Sigmoid colon (tissue), 4 donors: ENCODE results near the gene ASIC3.

Experiments
- EP300 ChIP-seq, 4 donors: sonication (generic); formaldehyde crosslinking; IDR thresholded peaks; one replicate each; pipeline ENCODE4 v1.6.1; 2017; ENCODE audit warnings: antibody characterized with exemption in 4 of 4
- TF ChIP-seq, protein P1 (sequence below), 4 experiments: fragments of 450-650 bp in 3 of 4; fragments of 200-600 bp in 1 of 4; IDR thresholded peaks; one replicate each; pipeline ENCODE4 v1.5.1; 2016 to 2019; ENCODE audit warnings: antibody characterized with exemption in 4 of 4, mild to moderate bottlenecking in 3 of 4, moderate library complexity in 2 of 4

DNA sequence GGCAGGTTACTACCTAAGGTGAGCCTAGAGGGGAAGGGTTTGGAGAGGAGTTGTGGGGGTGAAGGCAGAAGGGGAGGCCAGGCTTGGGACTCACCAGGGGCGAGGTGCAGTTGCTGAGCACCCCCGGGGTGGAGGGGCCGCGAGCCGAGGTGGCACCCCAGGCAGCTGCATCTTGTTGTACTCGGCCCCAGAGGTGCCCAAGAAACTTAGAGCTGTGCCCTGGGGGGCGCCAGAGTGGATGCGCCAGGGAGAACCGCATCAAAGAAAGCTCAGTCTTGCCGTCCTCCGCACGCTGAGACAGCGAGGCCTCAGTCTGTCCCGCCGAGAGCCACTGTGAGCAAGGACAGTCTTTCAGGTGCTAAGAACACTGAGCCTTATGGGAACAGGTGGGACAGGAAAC lies 31.4 kb upstream of the ASIC3 start:
- no peak for TF ChIP-seq EP300 (IDR thresholded peaks at IDR 0.05)
- TF ChIP-seq, protein P1, sequence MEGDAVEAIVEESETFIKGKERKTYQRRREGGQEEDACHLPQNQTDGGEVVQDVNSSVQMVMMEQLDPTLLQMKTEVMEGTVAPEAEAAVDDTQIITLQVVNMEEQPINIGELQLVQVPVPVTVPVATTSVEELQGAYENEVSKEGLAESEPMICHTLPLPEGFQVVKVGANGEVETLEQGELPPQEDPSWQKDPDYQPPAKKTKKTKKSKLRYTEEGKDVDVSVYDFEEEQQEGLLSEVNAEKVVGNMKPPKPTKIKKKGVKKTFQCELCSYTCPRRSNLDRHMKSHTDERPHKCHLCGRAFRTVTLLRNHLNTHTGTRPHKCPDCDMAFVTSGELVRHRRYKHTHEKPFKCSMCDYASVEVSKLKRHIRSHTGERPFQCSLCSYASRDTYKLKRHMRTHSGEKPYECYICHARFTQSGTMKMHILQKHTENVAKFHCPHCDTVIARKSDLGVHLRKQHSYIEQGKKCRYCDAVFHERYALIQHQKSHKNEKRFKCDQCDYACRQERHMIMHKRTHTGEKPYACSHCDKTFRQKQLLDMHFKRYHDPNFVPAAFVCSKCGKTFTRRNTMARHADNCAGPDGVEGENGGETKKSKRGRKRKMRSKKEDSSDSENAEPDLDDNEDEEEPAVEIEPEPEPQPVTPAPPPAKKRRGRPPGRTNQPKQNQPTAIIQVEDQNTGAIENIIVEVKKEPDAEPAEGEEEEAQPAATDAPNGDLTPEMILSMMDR (IDR thresholded peaks at IDR 0.05) = no peak
